Sigmoid colon (tissue), 4 donors: ENCODE data around the gene SGCE.

Experiments
- CTCF ChIP-seq, 4 experiments: fragments of 450-650 bp in 3 of 4; fragments of 200-600 bp in 1 of 4; IDR thresholded peaks; one replicate each; pipeline ENCODE4 v1.5.1; 2016 to 2019; ENCODE audit warnings: antibody characterized with exemption in 4 of 4, mild to moderate bottlenecking in 3 of 4, moderate library complexity in 2 of 4
- POLR2A ChIP-seq, 2 donors: fragments of 450-650 bp; IDR thresholded peaks; one replicate each; pipeline ENCODE4 v1.6.1; 2016; ENCODE audit warnings: antibody characterized with exemption in 2 of 2, mild to moderate bottlenecking in 2 of 2, moderate library complexity in 2 of 2
- POLR2AphosphoS5 ChIP-seq, 4 donors: sonication (generic); formaldehyde crosslinking; IDR thresholded peaks; one replicate each; pipeline ENCODE4 v1.6.1; 2017; ENCODE audit warnings: antibody characterized with exemption in 4 of 4

- TF ChIP-seq POLR2A (IDR thresholded peaks at IDR 0.05) (no peak), CTCF (IDR thresholded peaks at IDR 0.05) (no peak), POLR2AphosphoS5 (IDR thresholded peaks at IDR 0.05) (no peak)
Observed at GRCh38 chr7:94567396-94567795, 88.5 kb downstream of the SGCE start.
